Measurements from ENCODE around the gene ETFA.

The ETFA gene

DNA sequence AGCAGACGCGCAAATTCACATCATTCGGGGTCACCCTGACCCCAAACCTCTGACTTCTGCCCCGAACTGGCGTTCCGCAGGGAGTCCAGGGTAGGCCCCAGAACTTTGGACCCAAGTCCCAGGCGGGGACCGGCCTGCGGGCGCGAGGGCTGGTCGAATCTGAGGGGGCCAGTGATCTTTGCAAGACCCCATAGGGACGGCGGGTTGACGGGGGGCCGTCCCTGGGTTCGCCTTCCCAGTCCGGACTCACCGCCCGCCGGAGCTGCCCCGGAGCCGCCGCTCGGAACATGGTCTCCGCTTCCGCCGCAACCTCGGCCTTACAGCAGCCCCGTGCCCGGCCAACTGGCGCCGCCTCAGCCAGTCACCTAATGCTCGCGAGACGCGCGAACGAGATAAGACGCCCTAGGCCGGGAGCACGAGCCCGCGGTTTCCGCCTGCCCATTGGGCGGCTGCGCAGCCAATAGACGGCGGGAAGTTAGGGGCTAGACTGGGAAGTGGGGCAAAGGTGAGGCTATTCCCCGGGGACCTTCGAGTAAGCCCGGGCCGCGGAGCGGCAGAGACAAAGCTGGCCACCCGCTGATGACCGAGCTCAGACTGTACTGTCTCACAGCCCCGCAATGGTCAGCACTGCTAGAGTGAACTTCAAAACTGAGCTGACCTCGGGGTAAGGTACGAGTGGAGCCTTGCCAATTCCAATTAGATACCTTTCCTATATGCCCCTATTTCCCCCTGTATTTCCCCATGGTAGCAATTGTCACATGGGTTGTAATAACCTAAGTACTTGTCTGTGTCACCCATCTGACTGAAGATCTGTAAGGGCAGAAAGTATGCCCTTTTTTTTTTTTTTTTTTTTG, at the start of gene ETFA:
Gene ETFA, minus strand, starts transcription at position 370 of the 854 bp plus-strand sequence. Its CDS starts 81 bp downstream, at position 289.
- peak; percentile 88 for DNase-seq (ENCODE audit: extremely low read depth, low read depth)
- TF ChIP-seq, protein P1, sequence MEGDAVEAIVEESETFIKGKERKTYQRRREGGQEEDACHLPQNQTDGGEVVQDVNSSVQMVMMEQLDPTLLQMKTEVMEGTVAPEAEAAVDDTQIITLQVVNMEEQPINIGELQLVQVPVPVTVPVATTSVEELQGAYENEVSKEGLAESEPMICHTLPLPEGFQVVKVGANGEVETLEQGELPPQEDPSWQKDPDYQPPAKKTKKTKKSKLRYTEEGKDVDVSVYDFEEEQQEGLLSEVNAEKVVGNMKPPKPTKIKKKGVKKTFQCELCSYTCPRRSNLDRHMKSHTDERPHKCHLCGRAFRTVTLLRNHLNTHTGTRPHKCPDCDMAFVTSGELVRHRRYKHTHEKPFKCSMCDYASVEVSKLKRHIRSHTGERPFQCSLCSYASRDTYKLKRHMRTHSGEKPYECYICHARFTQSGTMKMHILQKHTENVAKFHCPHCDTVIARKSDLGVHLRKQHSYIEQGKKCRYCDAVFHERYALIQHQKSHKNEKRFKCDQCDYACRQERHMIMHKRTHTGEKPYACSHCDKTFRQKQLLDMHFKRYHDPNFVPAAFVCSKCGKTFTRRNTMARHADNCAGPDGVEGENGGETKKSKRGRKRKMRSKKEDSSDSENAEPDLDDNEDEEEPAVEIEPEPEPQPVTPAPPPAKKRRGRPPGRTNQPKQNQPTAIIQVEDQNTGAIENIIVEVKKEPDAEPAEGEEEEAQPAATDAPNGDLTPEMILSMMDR (IDR thresholded peaks at IDR 0.05; ENCODE audit: low read depth, low read length, missing control alignments), result no peak
- peak within 1 kb of the TSS; percentile 91 for H3K4me3 ChIP-seq (replicated peaks; ENCODE audit: low read depth, low read length)

DNA sequence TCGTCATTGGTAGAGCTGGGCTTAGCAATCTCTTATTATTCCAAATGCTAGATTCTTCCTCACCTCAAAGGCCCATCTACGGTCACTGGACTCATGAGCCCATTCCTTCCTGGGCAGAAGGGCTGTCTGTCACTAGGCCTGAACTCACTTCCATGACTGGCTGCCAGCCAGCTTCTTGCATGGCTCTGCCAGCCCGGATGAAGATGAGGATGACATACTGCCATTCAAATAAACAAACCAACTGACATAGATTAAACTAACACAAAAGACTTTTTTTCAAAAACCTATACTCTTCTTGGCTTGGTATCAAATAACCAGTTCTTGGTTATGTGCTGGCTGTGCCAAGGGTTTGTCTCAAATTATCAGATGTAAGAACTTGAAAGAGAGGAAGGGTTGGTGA, 49.1 kb upstream of the ETFA start:
- H3K4me3 ChIP-seq (replicated peaks; ENCODE audit: low read depth, low read length), result no peak overlapping the region
- TF ChIP-seq, protein P1 (IDR thresholded peaks at IDR 0.05; ENCODE audit: low read depth, low read length, missing control alignments), result no peak
- DNase-seq (ENCODE audit: extremely low read depth, low read depth), result no peak

DNA sequence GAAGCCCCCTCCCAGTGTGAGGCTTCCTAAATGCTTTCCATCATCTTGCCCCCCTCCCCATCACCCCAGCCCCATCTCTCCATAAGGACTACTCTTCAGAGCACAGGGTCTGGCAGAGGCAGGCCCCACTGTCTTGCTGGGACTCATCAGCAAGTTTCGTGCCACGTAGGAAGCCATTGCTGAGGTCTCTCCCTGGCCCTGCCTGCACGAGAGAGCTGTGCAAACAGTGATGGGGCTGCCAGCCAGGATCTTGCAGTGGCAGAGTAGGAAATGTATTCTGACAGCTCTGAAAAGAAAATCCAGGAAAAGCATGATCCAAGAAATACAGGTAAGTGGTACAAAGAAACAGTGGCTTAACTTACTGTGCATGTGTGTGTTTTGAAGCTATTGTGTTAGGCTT, 47.9 kb upstream of the ETFA start:
- TF ChIP-seq, protein P1 (IDR thresholded peaks at IDR 0.05; ENCODE audit: low read depth, low read length, missing control alignments), result no peak
- H3K4me3 ChIP-seq (replicated peaks; ENCODE audit: low read depth, low read length), result no peak overlapping the region
- DNase-seq (ENCODE audit: extremely low read depth, low read depth), result no peak

DNA sequence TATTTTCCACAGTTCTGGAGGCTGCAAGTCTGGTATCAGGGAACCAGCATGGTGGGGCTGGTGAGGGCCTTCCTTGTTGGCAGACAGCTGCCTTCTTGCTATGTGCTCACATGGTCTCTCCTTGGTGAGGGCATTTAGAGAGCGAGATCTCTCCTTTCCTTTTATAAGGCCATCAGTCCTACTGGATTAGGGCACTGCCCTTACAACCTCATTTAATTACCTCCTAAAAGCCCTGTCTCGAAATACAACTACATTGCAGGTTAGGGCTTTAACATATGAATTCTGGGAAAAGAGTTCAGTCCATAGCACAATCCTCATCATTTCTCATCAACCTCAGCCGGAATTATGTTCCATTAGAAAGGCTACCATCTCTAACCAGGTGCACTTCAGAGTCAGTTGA, 47.2 kb upstream of the ETFA start:
- no peak for DNase-seq (ENCODE audit: extremely low read depth, low read depth)

DNA sequence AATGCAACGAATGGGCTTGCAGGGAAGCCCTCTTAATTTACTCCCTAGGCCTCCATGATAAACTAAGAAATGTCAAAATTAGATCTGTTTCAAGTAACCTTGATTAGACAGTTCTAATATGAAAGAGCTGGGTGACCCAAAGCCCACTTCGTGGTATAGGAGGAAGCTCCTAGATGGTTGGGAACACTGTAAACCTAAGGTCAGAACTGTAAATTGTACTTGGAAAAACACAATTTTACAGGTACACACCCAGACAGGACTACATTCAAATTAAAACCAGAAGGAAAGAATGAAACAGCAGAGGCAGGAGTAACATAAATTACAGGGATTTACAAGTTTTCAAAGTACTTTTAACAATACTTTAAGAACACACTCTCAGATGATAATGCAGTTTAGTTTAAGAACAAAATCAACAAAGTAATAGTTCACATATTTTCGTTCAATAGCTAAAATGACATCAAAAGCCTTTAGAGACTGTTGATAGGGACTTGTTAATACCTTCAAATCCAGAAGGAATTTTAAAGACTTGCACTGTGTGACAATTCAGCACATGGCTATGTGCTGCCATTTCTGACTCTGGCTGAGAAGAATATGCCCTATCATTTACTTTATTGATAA, 43.7 kb upstream of the ETFA start:
- TF ChIP-seq, protein P1 (IDR thresholded peaks at IDR 0.05; ENCODE audit: low read depth, low read length, missing control alignments), result no peak
- DNase-seq (ENCODE audit: extremely low read depth, low read depth), result no peak

More for the DNA sequence above, 47.2 kb upstream of the ETFA start:
- TF ChIP-seq, protein P1 (IDR thresholded peaks at IDR 0.05; ENCODE audit: low read depth, low read length, missing control alignments), result no peak
- no peak overlapping the region for H3K4me3 ChIP-seq (replicated peaks; ENCODE audit: low read depth, low read length)

DNA sequence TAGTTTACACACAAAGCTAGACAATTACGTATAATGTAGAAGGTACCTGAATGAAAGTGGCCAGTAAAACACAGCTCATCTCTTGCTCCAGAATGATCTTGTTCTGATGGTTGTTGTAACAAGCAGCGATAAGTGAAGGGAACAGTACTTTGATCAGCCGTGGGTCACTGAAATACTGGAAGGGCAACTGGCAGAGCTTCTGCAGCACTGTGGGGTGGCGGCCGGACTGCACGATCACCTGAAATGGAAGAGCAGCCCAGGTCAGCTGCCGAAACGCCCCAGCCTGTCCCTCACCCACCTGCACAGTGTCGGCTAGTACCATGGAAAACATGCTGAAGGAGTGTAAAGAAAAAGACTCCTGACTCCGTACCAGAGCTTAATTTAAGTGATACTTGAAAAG, 42.6 kb upstream of the ETFA start:
- H3K4me3 ChIP-seq (replicated peaks; ENCODE audit: low read depth, low read length), result no peak overlapping the region
- TF ChIP-seq, protein P1 (IDR thresholded peaks at IDR 0.05; ENCODE audit: low read depth, low read length, missing control alignments), result no peak
- DNase-seq (ENCODE audit: extremely low read depth, low read depth), result no peak

More for the DNA sequence above, 43.7 kb upstream of the ETFA start:
- no peak overlapping the region for H3K4me3 ChIP-seq (replicated peaks; ENCODE audit: low read depth, low read length)

Data from HFF-Myc (cell line).